ENCODE measurements around the gene LSM7.

GRCh38 chr19:2306971-2307370 lies 21.4 kb downstream of the LSM7 start:
- TF ChIP-seq POLR2A (IDR thresholded peaks at IDR 0.05) (no peak), CTCF (IDR thresholded peaks at IDR 0.05) (no peak), POLR2AphosphoS5 (IDR thresholded peaks at IDR 0.05) (no peak)
